Activated CD4-positive, alpha-beta memory T cell treated with anti-CD3 and anti-CD28 coated beads for 36 hours (primary cell): Measurements from ENCODE around the gene RUSC2. TPM values are rescaled to one million over a fixed set of nuclear protein-coding genes. Genes with fewer than 3 reads are reported as not detected.
"Not testable (repeated sequence)": the region's sequence is repeated elsewhere in the genome, so short reads cannot be mapped to it uniquely, and the experiment has no call there.

Experiments used
- CTCF ChIA-PET: fragments of 350-600 bp; sonication (Branson Sonifier 250); formaldehyde crosslinking; loops from one replicate; lab custom pipeline; 2021; ENCODE audit warnings: antibody characterized with exemption, inconsistent platforms; lab: Charles Lee
- POLR2A ChIA-PET: fragments of 350-600 bp; sonication (Branson Sonifier 250); formaldehyde crosslinking; loops from one replicate; lab custom pipeline; 2021; ENCODE audit warnings: antibody characterized with exemption; lab: Charles Lee
- DNase-seq: peaks from one replicate; pipeline ENCODE4 v3.0.0-alpha.2; 2020
- H3K27ac Mint-ChIP-seq: one replicate; pipeline ENCODE4 v1.8.0; 2021; ENCODE audit warnings: mixed read lengths
- H3K27me3 Mint-ChIP-seq: one replicate; pipeline ENCODE4 v1.8.0; 2021; ENCODE audit warnings: mixed read lengths
- H3K36me3 Mint-ChIP-seq: one replicate; pipeline ENCODE4 v1.8.0; 2021; ENCODE audit warnings: mixed read lengths
- H3K4me1 Mint-ChIP-seq: one replicate; pipeline ENCODE4 v1.8.0; 2021; ENCODE audit warnings: low read depth, mixed read lengths
- H3K4me3 Mint-ChIP-seq: one replicate; pipeline ENCODE4 v1.8.0; 2021; ENCODE audit warnings: mild to moderate bottlenecking, mixed read lengths
- H3K9me3 Mint-ChIP-seq: one replicate; pipeline ENCODE4 v1.8.0; 2021; ENCODE audit warnings: mixed read lengths
- intact Hi-C: fragments of 100-400 bp; cut with micrococcal nuclease; formaldehyde crosslinking; loops from one replicate; pipeline ENCODE4 v1.15.1; 2023
- total RNA-seq, 2 experiments: library from RNA; stranded (reverse); gene quantifications; one replicate each; pipeline ENCODE4 v1.2.3, GENCODE V29; 2021

The RUSC2 gene
- total RNA-seq, 2 experiments from 2014 or later: 2.7 to 3.0 TPM

- no peak for DNase-seq
- Mint-ChIP-seq H3K4me1 (no peaks in the 10 kb centered on the region), H3K4me3 (no peak overlapping the region), H3K27ac (no peak overlapping the region), H3K36me3 (no peaks in the 10 kb centered on the region), H3K27me3 (peaks cover 4% of the 10 kb centered on the region), H3K9me3 (no peaks in the 10 kb centered on the region)
- intact Hi-C loops: no loop called here
- CTCF ChIA-PET: interaction anchor here (4.6 kb wide), 1 partner anchor 35 kb away, joined by 20 read pairs; no protein-coding TSS in a partner anchor
- POLR2A ChIA-PET: no interaction called here
Measured at GRCh38 chr9:35517552-35518224, 27.8 kb downstream of the RUSC2 start.

DNA sequence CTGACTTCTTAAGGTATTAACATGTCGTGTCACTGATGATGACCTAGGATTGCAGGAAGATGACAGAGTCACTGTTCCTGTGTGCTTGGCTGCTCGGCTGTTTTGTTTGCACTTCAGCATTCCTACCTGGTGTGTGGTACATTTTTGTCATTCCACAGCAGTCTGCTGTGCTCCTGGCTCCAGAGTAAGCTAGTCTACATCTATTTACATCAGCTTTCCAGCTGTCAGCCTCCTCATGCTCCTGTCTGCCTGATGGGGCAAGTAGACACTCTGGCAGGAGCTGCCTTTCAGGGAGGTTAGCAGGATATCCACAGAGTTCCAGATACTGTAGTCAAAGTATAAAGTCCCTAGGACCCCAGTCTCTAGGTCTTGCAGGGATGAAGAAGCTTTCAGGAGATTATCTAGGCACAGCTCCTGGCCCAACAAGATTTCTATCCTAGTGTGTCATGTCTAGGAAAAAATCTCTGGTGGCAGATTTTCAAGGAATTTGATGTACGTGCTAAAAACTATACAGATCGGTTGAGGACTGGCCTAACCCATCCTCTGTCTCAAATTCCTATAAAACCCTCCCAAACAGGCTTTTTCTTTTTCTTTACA lies 28.4 kb downstream of the RUSC2 start:
- CTCF ChIA-PET: interaction anchor here (0.8 to 4.6 kb wide), 2 partner anchors 35 to 93 kb away, joined by 3 to 20 read pairs; no protein-coding TSS in a partner anchor
- Mint-ChIP-seq H3K27me3 (no peaks in the 10 kb centered on the region), H3K4me1 (no peaks in the 10 kb centered on the region), H3K36me3 (no peaks in the 10 kb centered on the region), H3K9me3 (no peaks in the 10 kb centered on the region), H3K4me3 (no peak overlapping the region), H3K27ac (no peak overlapping the region)
- no peak for DNase-seq
- POLR2A ChIA-PET: no interaction called here
- intact Hi-C loops: no loop called here

DNA sequence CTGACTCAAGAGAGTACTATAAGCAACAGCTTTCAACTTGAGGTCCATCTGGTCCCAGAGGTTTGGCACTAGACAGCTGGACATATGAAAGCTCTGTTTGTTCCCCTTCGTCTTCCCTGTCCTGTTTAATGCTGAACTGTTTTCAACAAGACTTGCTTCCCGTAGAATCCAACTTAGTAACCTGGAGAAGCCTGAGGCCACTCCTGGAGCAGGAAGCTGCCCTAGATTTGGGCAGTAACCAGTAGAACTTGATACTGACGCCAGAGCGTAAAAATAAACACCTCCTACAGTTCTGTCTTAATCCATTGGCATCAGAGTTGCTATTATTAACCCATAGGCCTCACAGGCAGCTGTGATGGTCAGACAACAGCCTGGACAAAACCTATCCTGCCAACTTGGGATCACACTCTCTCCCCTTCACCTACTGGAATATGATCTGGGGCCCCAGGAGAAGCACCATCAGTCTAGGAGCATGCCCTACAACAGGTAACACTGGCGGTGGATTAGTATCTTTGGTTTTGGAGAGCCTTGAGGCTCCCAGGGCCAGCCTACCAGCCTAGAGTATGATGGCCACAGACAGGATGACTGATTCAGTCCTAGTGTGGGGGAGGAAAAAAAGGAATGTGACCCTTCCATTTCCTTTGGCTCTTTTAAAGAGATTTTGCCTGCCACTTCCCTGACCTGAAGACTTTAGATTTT lies 29.2 kb downstream of the RUSC2 start:
- intact Hi-C loops: no loop called here
- Mint-ChIP-seq H3K4me1 (no peaks in the 10 kb centered on the region), H3K36me3 (no peaks in the 10 kb centered on the region), H3K27ac (no peak overlapping the region), H3K9me3 (no peaks in the 10 kb centered on the region), H3K4me3 (no peak overlapping the region), H3K27me3 (no peaks in the 10 kb centered on the region)
- ChIA-PET POLR2A (no interaction called here), CTCF (interaction anchor here (0.8 to 4.6 kb wide), 2 partner anchors 34 to 92 kb away, joined by 3 to 20 read pairs; no protein-coding TSS in a partner anchor)
- DNase-seq: no peak

DNA sequence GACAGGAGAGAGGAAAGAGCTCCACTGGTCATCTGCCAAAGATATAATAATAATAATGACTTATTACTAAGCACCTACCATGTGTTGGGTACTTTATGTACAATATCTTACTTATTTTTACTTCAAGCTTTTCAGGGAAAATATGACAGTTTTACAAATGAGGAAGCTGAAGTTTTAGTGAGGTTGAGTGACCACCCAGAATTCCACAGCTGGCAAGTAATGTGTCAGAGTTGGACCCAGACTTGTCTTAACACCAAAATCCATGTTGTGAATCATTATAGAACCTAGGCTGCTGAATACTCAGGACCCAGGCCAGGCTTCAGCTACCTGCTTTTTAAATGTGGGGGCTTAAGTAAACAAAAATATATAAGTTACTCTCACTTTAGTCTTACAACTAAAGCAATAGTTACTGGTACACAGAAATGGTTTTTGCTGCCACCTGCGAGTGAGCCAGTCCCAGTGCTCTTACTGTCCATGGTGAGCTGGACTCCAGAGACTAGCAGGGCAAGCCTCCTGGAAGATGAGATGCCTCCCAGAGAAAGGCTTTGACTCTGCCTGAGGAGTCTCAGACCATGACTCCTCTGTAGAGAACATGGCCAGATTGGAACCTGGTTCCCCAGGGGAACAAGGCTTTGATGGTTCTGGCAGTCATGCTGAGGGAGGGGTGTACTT lies 29.9 kb downstream of the RUSC2 start:
- DNase-seq: no peak
- ChIA-PET POLR2A (no interaction called here), CTCF (interaction anchor here (4.6 kb wide), 1 partner anchor 33 kb away, joined by 20 read pairs; no protein-coding TSS in a partner anchor)
- Mint-ChIP-seq H3K9me3 (no peaks in the 10 kb centered on the region), H3K36me3 (no peaks in the 10 kb centered on the region), H3K27me3 (no peaks in the 10 kb centered on the region), H3K27ac (no peak overlapping the region), H3K4me1 (no peaks in the 10 kb centered on the region), H3K4me3 (no peak overlapping the region)
- intact Hi-C loops: no loop called here

- intact Hi-C loops: no loop called here
- ChIA-PET POLR2A (no interaction called here), CTCF (interaction anchor here (4.6 kb wide), 1 partner anchor 33 kb away, joined by 20 read pairs; no protein-coding TSS in a partner anchor)
- Mint-ChIP-seq H3K4me1 (no peaks in the 10 kb centered on the region), H3K36me3 (no peaks in the 10 kb centered on the region), H3K9me3 (no peaks in the 10 kb centered on the region), H3K4me3 (no peak overlapping the region), H3K27ac (no peak overlapping the region), H3K27me3 (no peaks in the 10 kb centered on the region)
- no peak for DNase-seq
Measured at GRCh38 chr9:35520364-35520710, 30.4 kb downstream of the RUSC2 start.

DNA sequence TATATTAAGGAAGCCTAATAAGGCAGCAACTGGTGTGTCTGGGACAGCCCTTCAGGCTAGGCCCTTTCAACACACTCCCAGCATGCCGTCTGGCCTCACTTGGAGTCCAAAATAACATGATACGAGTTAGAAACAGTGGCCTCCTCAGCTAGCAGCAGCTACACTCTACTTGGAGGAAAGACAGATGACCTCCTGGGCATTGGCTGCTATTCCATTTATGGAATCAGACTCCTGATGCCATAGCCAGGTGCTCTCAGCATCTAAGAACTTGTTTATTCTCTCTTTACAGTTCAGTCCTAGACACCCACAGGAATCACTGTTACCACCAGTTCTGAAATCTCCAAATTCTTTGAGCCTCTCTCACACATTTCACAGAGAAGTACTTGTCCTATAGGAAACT lies 31.8 kb downstream of the RUSC2 start:
- H3K4me3 Mint-ChIP-seq: no peak overlapping the region
- ChIA-PET CTCF (interaction anchor here (0.9 to 4.6 kb wide), 2 partner anchors 31 to 360 kb away, joined by 4 to 20 read pairs; no protein-coding TSS in a partner anchor), POLR2A (interaction anchor here (0.7 kb wide), 1 partner anchor 10 kb away, joined by 6 read pairs; no protein-coding TSS in a partner anchor)
- H3K27me3 Mint-ChIP-seq: no peaks in the 10 kb centered on the region
- no peaks in the 10 kb centered on the region for H3K9me3 Mint-ChIP-seq
- no peaks in the 10 kb centered on the region for H3K36me3 Mint-ChIP-seq
- intact Hi-C loops: no loop called here
- no peaks in the 10 kb centered on the region for H3K4me1 Mint-ChIP-seq
- no peak for DNase-seq
- no peak overlapping the region for H3K27ac Mint-ChIP-seq

GRCh38 chr9:35522187-35522586 lies 32.3 kb downstream of the RUSC2 start:
- no peaks in the 10 kb centered on the region for H3K27me3 Mint-ChIP-seq
- ChIA-PET CTCF (interaction anchor here (0.8 to 4.6 kb wide), 2 partner anchors 31 to 174 kb away, joined by 3 to 20 read pairs; no protein-coding TSS in a partner anchor), POLR2A (no interaction called here)
- no peaks in the 10 kb centered on the region for H3K4me1 Mint-ChIP-seq
- H3K9me3 Mint-ChIP-seq: no peaks in the 10 kb centered on the region
- H3K36me3 Mint-ChIP-seq: no peaks in the 10 kb centered on the region
- no peak overlapping the region for H3K27ac Mint-ChIP-seq
- no peak overlapping the region for H3K4me3 Mint-ChIP-seq
- intact Hi-C loops: no loop called here
- DNase-seq: no peak

- CTCF ChIA-PET: interaction anchor here (0.8 to 1.0 kb wide), 2 partner anchors 22 to 174 kb away, joined by 3 to 4 read pairs; no protein-coding TSS in a partner anchor
- Mint-ChIP-seq H3K36me3 (no peaks in the 10 kb centered on the region), H3K4me1 (no peaks in the 10 kb centered on the region), H3K4me3 (no peak overlapping the region), H3K27me3 (no peaks in the 10 kb centered on the region), H3K9me3 (no peaks in the 10 kb centered on the region), H3K27ac (no peak overlapping the region)
- intact Hi-C loops: no loop called here
- POLR2A ChIA-PET: no interaction called here
- DNase-seq: no peak
Measured at GRCh38 chr9:35522700-35523099, 32.8 kb downstream of the RUSC2 start.

GRCh38 chr9:35523556-35523955 lies 33.6 kb downstream of the RUSC2 start:
- H3K36me3 Mint-ChIP-seq, H3K4me1 Mint-ChIP-seq, H3K9me3 Mint-ChIP-seq, H3K4me3 Mint-ChIP-seq, intact Hi-C loops, POLR2A ChIA-PET, H3K27me3 Mint-ChIP-seq, DNase-seq, H3K27ac Mint-ChIP-seq: not testable (repeated sequence)
- CTCF ChIA-PET: interaction anchor here (1.0 kb wide), 1 partner anchor 23 kb away, joined by 4 read pairs; no protein-coding TSS in a partner anchor

DNA sequence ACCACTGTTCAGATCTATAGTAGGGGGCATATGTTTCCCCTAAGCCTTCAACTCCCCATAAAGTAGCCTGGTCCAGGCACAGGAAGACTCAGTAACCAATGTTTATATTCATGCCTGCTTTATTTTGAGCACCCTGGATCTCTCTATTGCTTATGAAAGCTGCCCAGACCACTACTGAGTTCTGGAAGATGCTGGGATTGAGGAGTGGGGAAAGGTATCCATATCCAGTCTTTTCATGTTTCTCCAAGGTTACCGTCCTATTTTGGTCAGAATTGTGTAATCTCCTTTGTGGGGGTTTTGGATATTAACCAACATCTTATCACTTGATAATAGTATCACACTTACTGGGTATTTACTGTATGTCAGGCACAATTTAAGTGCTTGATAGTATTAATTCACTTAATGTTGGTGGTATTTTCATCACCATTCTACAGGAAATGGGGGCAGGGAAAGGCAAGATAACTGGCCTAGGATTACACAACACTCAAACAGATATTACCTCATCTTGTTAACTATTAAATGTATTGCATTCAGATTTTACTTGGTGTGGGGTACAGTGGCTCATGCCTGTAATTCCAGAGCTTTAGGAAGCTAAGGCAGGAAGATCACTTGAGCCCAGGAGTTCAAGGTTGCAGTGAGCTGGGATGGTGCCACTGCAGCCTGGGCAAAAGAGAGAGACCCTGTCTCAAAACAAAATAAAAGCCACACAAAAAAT lies 36.3 kb downstream of the RUSC2 start:
- intact Hi-C loops: no loop called here
- Mint-ChIP-seq H3K36me3 (no peaks in the 10 kb centered on the region), H3K27ac (no peak overlapping the region), H3K9me3 (no peaks in the 10 kb centered on the region), H3K27me3 (no peaks in the 10 kb centered on the region), H3K4me3 (no peak overlapping the region), H3K4me1 (peaks cover 2% of the 10 kb centered on the region)
- POLR2A ChIA-PET: no interaction called here
- CTCF ChIA-PET: no interaction called here
- no peak for DNase-seq

- H3K4me1 Mint-ChIP-seq: peaks cover 2% of the 10 kb centered on the region
Measured at GRCh38 chr9:35529161-35529823, 39.4 kb downstream of the RUSC2 start.

More at GRCh38 chr9:35529161-35529823, 39.4 kb downstream of the RUSC2 start:
- ChIA-PET POLR2A (no interaction called here), CTCF (interaction anchor here (0.9 to 1.8 kb wide), 2 partner anchors 16 to 24 kb away, joined by 3 to 11 read pairs; no protein-coding TSS in a partner anchor)
- DNase-seq: no peak
- H3K36me3 Mint-ChIP-seq: no peaks in the 10 kb centered on the region
- no peaks in the 10 kb centered on the region for H3K9me3 Mint-ChIP-seq
- intact Hi-C loops: no loop called here
- H3K27ac Mint-ChIP-seq: no peak overlapping the region
- H3K27me3 Mint-ChIP-seq: no peaks in the 10 kb centered on the region
- no peak overlapping the region for H3K4me3 Mint-ChIP-seq
